Right ventricle myocardium superior (tissue), 1 donor: ENCODE measurements around the gene NDUFB10. TPM values are rescaled to one million over a fixed set of nuclear protein-coding genes. Genes with fewer than 3 reads are reported as not detected.

Source experiments
- ATAC-seq: fragments of 200-7000 bp; cut with Tn5 transposase; one replicate; pipeline ENCODE4 v1.9.1; 2020; ENCODE audit warnings: mild to moderate bottlenecking; ENCODE audit not compliant: poor library complexity
- DNase-seq: peaks from one replicate; pipeline ENCODE4 v3.0.0-alpha.2; 2020
- intact Hi-C: fragments of 100-400 bp; cut with DNase I; formaldehyde crosslinking; loops from one replicate; pipeline ENCODE4 v1.11.2; 2022
- total RNA-seq: library from RNA; stranded (reverse); fragmentation: NEBNext Ultra II Directional; extraction: Animal tissue kit (Norgen Biotek cat#: 25700); gene quantifications from one replicate; pipeline ENCODE4 v1.2.1, GENCODE V29; 2021
- donor health status: DM: no; HTN: yes; CAD: no; lungs with severe emphysema.

NDUFB10 gene
- total RNA-seq, 1 donor from 2014 or later = 723 TPM

DNA sequence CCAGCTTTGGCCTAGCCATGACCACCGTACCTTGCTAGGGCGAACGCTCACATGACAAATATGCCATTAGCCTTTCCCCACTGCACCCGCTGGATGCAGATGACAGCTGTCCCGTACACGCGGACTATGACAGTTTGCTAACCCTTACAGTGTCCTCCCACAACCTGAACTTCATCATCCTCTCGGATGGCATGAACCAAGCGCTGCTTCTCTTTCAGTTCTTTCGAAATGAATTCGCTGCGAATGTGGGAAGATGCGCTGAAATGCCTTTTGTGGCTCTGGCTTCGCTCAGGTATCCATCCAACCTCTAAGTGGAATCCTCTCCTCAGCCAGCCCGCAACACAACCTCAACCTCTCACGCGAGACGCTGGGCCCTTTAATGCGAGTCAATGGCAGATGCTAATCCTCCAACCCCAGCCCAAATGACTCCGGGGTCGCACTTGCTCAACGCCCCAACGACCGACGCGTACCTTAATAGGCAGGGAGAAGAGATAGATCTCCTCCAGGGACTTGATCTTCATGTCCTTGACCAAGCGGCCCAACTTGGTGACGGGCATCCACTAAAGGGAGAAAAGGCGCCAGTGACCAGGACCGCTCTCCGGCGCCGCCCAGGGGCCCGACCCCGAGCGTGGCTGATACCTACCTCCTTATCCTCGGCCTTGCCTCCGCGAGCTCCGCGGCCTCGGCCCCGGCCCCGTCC is 4.6 kb downstream of the NDUFB10 start:
- DNase-seq (no peak), ATAC-seq (peak; percentile 13)
- intact Hi-C loops = no loop called here

DNA sequence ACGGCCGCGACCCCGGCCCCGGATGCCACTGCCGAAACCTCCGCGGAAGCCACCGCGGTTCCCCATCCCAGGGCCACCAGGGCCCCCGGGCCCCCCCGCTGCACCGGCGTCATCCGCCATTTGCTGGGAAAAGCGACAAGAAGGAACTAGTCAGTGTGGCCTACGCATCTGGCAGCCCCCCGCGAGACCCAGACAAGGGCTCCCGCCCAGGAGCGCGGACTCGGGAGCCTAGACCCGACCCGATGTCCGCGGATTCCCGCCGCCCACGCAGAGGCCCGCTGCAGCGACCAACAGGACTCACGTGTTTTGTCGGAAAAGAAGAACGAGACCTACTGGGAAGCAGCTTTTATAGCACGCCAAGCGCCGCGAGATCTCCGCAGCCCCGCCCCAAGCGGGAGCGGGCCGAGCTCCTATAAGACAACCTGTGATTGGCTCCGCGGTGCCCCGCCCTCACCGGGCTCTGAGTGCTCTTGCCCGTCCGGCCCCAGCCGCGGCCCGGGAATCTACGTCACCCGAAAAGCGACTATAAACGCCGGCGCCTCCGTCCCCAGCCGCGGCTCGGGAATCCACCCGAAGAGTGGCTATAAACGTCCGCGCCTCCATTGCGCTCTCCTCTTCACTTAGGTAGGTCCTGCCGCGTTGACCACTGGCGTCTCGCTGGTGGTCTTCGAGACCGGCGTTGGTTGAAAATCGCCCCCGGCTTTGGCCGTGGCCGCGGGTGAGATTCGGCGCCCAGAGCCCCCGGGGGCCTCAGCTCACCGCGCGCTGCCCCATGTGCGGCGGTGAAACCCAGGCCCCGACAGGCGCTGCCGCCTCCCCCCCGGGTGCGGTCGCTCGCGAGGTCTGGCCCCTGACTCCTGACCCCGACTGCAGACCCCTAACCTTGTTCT is 5.4 kb downstream of the NDUFB10 start, which contains the start of gene RPS2:
Gene RPS2 (minus strand): TSS at position 321 of the 890 bp plus-strand sequence. CDS start 201 bp downstream, at position 120.
- intact Hi-C loops = no loop called here

DNA sequence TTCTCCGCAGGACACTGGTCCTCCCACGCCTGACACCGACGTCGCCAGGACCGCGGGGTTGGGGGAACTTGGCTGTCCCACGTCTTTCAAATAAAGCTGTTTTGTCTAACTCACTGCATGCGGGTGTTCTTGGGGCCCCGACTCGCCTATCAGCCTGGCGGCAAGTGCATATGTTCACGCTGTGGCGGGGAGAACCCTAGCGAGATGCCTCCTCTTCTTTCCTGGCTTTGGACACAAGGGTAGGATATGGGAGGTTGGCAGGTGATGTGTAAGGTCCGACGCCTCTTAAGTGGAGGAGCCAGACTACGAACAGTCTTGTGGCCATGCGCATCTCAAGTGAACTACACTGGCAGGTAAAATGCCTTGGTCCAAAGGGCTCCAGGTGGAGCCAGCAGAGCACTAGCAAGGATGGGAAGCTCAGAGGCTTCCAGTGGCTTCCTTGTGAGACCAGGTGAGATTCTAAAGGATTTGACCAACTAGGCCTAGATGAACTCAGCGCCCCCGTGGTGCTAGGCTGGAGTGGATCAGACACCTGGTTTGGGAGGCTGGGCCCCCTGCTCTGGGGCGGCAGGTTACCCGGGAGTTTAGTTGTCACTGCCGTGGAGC is 6.2 kb downstream of the NDUFB10 start:
- no peak for ATAC-seq
- DNase-seq = no peak
- intact Hi-C loops = no loop called here

More for the DNA sequence above, 5.4 kb downstream of the NDUFB10 start, which contains the start of gene RPS2:
- DNase-seq = peak; percentile 100
- peak; percentile 97 for ATAC-seq

- DNase-seq (no peak), ATAC-seq (no peak)
- intact Hi-C loops = no loop called here
These were observed 7.1 kb downstream of the NDUFB10 start, which contains the start of gene RNF151 for GRCh38 chr16:1966460-1966859. TSS of gene RNF151 (plus strand) at chr16:1966856. CDS start at chr16:1966882, 26 bp downstream.

- ATAC-seq = no peak
- intact Hi-C loops = no loop called here
- no peak for DNase-seq
These were observed 9.0 kb downstream of the NDUFB10 start for GRCh38 chr16:1968146-1968953.

GRCh38 chr16:1971796-1972489 is 12.6 kb downstream of the NDUFB10 start, which contains the start of gene TBL3:
TSS of gene TBL3 (plus strand) at chr16:1972053. CDS start at chr16:1972165, 112 bp downstream.
- DNase-seq (peak; percentile 97), ATAC-seq (peak; percentile 98)
- intact Hi-C loops = no loop called here

DNA sequence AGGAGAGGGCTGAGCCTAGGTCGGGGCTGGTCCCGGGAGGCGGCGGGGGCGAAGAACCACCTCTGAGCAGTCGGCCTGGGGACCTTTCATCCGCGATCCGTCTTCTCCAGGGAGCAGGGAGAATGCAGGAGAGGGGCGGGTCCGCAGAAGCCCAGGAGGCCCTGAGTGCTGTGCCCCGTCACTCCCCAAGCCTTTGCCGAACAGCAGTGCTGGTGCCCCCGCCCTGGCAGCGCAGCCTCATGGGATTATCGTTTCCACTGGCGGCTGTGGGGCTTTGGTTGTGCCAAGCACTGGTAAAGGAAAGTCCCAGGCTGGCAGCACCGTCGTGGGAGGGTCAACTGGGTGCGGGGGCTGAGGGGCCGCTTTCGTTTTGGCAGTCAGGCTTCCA is 13.1 kb downstream of the NDUFB10 start:
- intact Hi-C loops = no loop called here
- DNase-seq (no peak), ATAC-seq (no peak)

GRCh38 chr16:1973461-1974156 is 14.3 kb downstream of the NDUFB10 start:
- ATAC-seq (no peak), DNase-seq (no peak)
- intact Hi-C loops = no loop called here

DNA sequence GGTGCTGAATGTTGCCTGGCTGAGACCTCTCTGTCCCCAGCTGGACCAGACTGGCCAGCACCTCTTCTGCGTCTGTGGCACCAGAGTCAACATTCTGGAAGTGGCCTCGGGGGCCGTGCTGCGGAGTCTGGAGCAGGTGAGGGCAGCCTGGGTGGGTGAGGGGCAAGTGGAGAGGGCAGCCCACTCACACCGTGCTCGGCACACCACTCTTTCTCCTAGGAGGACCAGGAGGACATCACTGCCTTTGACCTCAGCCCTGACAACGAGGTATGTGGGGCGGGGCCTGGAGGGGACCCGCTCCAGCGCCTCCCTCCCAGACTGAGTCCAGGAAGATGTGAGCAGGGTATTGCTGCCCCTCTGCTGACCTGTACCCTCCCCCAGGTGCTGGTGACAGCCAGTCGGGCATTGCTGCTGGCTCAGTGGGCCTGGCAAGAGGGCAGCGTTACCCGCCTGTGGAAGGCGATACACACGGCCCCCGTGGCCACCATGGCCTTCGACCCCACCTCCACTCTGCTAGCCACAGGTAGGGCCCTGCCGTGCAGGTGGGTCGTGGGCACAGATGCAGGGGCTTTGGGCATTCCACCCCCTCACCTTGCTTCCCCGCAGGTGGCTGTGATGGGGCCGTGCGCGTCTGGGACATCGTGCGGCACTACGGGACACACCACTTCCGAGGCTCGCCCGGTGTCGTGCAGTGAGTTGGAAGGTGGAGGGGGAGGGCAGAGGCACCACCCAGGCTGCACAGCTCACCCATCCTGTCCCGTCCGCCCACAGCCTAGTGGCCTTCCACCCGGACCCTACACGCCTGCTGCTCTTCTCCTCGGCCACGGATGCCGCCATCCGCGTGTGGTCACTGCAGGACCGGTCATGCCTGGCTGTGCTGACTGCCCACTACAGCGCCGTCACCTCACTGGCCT is 15.1 kb downstream of the NDUFB10 start:
- DNase-seq = no peak
- intact Hi-C loops = no loop called here
- ATAC-seq = no peak

DNA sequence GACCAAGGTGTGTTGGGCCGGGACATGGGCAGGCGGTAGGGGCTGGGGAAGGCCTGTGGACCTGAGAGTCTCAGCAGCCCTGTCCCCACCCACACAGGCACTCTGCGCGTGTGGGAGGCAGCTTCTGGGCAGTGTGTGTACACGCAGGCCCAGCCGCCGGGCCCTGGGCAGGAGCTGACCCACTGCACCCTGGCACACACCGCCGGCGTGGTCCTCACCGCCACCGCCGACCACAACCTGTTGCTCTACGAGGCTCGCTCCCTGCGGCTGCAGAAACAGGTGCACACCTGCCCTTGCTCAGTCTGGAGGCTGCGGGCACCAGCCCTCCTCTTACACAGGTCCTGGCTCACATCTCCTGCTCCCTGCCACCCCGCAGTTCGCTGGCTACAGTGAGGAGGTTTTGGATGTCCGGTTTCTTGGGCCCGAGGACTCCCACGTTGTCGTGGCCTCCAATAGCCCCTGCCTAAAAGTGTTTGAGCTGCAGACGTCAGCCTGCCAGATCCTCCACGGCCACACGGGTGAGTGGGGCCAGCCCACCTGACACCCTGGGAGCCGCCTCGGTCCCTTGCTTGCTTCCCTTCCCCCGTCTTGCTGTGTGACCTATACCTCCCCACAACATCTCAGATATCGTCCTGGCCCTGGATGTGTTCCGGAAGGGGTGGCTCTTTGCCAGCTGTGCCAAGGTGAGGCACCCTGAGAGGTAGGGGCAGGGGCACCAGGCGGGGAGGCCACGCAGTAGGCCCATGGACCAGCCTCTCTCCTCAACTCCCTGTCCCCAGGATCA is 16.3 kb downstream of the NDUFB10 start:
- DNase-seq (no peak), ATAC-seq (no peak)
- intact Hi-C loops = no loop called here

GRCh38 chr16:1976216-1976520 is 16.8 kb downstream of the NDUFB10 start:
- intact Hi-C loops = no loop called here
- ATAC-seq = no peak

GRCh38 chr16:1976951-1977874 is 17.9 kb downstream of the NDUFB10 start:
- ATAC-seq = no peak
- intact Hi-C loops = no loop called here
- no peak for DNase-seq

More at GRCh38 chr16:1976216-1976520, 16.8 kb downstream of the NDUFB10 start:
- DNase-seq = no peak

DNA sequence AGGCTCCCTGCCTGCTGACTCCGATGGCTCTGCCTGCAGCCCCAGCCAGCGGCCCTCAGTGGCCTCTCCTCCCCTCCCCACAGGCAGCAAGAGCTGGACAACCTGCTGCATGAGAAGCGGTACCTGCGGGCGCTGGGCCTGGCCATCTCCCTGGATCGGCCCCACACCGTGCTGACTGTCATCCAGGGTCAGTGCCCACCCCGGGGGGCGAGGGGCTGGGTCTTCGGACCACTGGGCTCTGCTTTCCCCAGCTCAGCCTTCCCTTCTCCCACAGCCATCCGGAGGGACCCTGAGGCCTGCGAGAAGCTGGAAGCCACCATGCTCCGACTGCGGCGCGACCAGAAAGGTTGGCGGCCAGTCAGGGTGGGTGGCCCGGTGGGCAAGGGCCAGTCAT is 18.5 kb downstream of the NDUFB10 start:
- no peak for ATAC-seq
- intact Hi-C loops = no loop called here
- no peak for DNase-seq

DNA sequence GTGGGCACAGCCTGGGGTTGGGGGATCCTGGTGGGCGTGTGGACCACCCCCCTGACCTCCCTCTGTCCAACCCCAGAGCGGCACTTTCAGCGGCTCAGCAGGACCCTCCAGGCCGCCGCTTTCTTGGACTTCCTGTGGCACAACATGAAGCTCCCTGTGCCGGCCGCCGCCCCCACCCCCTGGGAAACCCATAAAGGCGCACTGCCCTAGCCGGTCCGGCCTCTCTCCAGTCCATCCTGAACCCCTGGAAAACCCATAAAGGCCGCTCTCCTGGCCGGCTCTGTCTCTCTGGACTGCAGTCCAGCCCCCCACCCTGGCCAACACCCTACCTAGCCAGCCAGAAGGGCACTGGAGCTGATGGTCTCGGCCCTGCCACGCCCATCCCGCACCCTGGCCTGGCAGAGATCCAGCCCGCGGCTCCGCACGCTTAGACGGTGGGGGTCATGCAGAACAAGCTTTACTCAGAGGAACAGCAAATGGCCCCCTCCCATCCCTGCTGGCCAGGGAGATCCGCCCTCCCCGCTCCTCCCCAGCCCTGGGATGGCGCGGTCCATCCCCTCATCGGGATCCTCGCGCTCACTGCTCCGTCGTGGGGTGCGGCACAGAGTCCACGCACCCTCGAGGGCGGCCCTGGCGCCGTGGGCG is 19.3 kb downstream of the NDUFB10 start:
- DNase-seq = no peak
- ATAC-seq = no peak
- intact Hi-C loops = no loop called here
